GM23338 (cell line): ENCODE data around the gene DNAJC22.

Experiments
- EZH2 ChIP-seq: fragments of 200-600 bp; sonication (generic); IDR thresholded peaks from one replicate; pipeline ENCODE4 v1.8.0; 2017; ENCODE audit warnings: antibody characterized with exemption, mild to moderate bottlenecking, low read depth; ENCODE audit not compliant: unreplicated experiment
- TF ChIP-seq, protein P1 (sequence below), 2 experiments: fragments of 200-600 bp in 1 of 2; sonication (generic) in 1 of 2; conservative IDR thresholded peaks; 2 replicates each; pipeline versions ENCODE4 v1.5.1 to v1.6.1; 2016 to 2017; ENCODE audit warnings: antibody characterized with exemption in 2 of 2, low read depth in 2 of 2, mild to moderate bottlenecking in 2 of 2, moderate library complexity in 1 of 2

DNA sequence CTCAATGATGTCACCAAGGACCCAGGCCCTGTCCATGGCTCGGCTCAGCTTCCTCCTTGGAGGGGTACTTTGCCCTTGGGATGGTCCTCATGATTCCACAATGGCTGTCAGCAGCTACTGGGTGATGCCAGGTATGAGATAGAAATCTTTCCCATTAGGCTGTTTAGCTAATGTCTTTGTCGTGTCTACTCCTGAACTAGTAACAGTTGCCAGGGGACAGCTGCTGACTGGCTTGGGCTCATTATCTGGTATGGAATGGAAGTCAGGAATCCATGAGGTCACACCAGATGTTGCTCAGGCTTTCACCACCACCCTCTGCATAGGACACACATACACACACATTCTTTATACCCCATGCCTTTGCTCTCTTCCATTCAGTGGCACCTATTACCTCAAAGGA lies 42.5 kb upstream of the DNAJC22 start:
- TF ChIP-seq, protein P1, sequence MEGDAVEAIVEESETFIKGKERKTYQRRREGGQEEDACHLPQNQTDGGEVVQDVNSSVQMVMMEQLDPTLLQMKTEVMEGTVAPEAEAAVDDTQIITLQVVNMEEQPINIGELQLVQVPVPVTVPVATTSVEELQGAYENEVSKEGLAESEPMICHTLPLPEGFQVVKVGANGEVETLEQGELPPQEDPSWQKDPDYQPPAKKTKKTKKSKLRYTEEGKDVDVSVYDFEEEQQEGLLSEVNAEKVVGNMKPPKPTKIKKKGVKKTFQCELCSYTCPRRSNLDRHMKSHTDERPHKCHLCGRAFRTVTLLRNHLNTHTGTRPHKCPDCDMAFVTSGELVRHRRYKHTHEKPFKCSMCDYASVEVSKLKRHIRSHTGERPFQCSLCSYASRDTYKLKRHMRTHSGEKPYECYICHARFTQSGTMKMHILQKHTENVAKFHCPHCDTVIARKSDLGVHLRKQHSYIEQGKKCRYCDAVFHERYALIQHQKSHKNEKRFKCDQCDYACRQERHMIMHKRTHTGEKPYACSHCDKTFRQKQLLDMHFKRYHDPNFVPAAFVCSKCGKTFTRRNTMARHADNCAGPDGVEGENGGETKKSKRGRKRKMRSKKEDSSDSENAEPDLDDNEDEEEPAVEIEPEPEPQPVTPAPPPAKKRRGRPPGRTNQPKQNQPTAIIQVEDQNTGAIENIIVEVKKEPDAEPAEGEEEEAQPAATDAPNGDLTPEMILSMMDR (conservative IDR thresholded peaks at IDR 0.05; ENCODE audit: low read depth in 2 of 2), result no peak
- no peak for TF ChIP-seq EZH2
